K562 (cell line): ENCODE data around the gene STUB1. TPM values are rescaled to one million over a fixed set of nuclear protein-coding genes. Genes with fewer than 3 reads are reported as not detected.

ENCODE experiments used
- ARHGAP35 ChIP-seq: fragments of 450-650 bp; IDR thresholded peaks from 2 replicates; pipeline ENCODE4 v1.6.1; 2018; ENCODE audit not compliant: partially characterized antibody
- ARID1B ChIP-seq: fragments of 450-650 bp; IDR thresholded peaks from 2 replicates; pipeline ENCODE4 v1.6.1; 2016; ENCODE audit warnings: antibody characterized with exemption, mild to moderate bottlenecking, inconsistent platforms
- BRCA1 ChIP-seq, 2 experiments: fragments of 450-650 bp in 1 of 2; sonication (generic) in 1 of 2; formaldehyde crosslinking in 1 of 2; IDR thresholded peaks; 2 replicates each; pipeline versions ENCODE4 v1.5.0 to v1.6.1; 2017 to 2020; ENCODE audit warnings: mild to moderate bottlenecking in 1 of 2, missing genetic modification reagents in 1 of 2
- CXXC5 ChIP-seq: fragments of 250-450 bp; sonication (Bioruptor Pico); IDR thresholded peaks from 2 replicates; pipeline ENCODE4 v1.8.0; 2022; ENCODE audit warnings: inconsistent platforms, mild to moderate bottlenecking, moderate library complexity
- KAT8 ChIP-seq: fragments of 450-650 bp; IDR thresholded peaks from 2 replicates; pipeline ENCODE4 v1.6.1; 2016; ENCODE audit warnings: low read depth, mild to moderate bottlenecking
- MTA1 ChIP-seq: fragments of 450-650 bp; IDR thresholded peaks from 2 replicates; pipeline ENCODE4 v1.6.1; 2017; ENCODE audit warnings: borderline replicate concordance
- MYC ChIP-seq, 2 experiments: fragments of 250-450 bp in 1 of 2; sonication (Bioruptor Pico) in 1 of 2; IDR thresholded peaks; 2 replicates each; pipeline versions ENCODE4 v1.5.1 to v1.6.1; 2012 to 2021; ENCODE audit warnings: low read depth in 2 of 2, borderline replicate concordance in 1 of 2, improper control_type of control experiment in 1 of 2, low read length in 1 of 2, mild to moderate bottlenecking in 1 of 2, moderate library complexity in 1 of 2
- PHB2 ChIP-seq: fragments of 450-650 bp; IDR thresholded peaks from 2 replicates; pipeline ENCODE4 v1.6.1; 2017; ENCODE audit warnings: low read depth
- POLR2AphosphoS2 ChIP-seq: IDR thresholded peaks from 2 replicates; pipeline ENCODE4 v1.6.1; 2012; ENCODE audit warnings: low read length, improper control_type of control experiment
- SMAD4 ChIP-seq: fragments of 250-450 bp; sonication (Bioruptor Pico); conservative IDR thresholded peaks from 2 replicates; pipeline ENCODE4 v1.8.0; 2021; ENCODE audit warnings: inconsistent platforms, mild to moderate bottlenecking, moderate library complexity
- SMARCA5 ChIP-seq: fragments of 450-650 bp; IDR thresholded peaks from 2 replicates; pipeline ENCODE4 v1.6.1; 2016
- SRSF1 ChIP-seq: fragments of 200-400 bp; formaldehyde crosslinking; IDR thresholded peaks from 2 replicates; pipeline ENCODE4 v1.6.1; 2017; ENCODE audit warnings: mild to moderate bottlenecking, low read depth, low read length, moderate library complexity
- ZNF133 ChIP-seq: fragments of 250-450 bp; sonication (Bioruptor Pico); IDR thresholded peaks from 2 replicates; pipeline ENCODE4 v1.4.0; 2020; ENCODE audit warnings: mild to moderate bottlenecking
- ZNF24 ChIP-seq: fragments of 450-650 bp; IDR thresholded peaks from 2 replicates; pipeline ENCODE4 v1.6.1; 2016
- ZNF280B ChIP-seq: fragments of 250-450 bp; sonication (Bioruptor Pico); IDR thresholded peaks from 2 replicates; pipeline ENCODE4 v1.5.1; 2021; ENCODE audit warnings: mild to moderate bottlenecking
- polyA plus RNA-seq, 8 experiments: library from polyadenylated mRNA; depleted of rRNA in 4 of 8; stranded (reverse) in 5 of 8; unstranded in 3 of 8; fragments of >200 nt; fragmentation: Nextera tagmentation in 2 of 8; fragmentation: Illumina TruSeq in 1 of 8; extraction: Ambion mirVana in 2 of 8; extraction: Trizol in 1 of 8; gene quantifications; 2 replicates each; pipeline versions ENCODE4 v1.2.1 to v1.2.3, GENCODE V29; 2011 to 2014; ENCODE audit warnings: inconsistent platforms in 1 of 8, missing spikeins in 1 of 8
- total RNA-seq, 7 experiments: library from RNA; depleted of rRNA in 6 of 7; stranded (reverse); fragments of >200 nt in 6 of 7; fragmentation: Illumina TruSeq in 2 of 7; extraction: Trizol in 2 of 7; gene quantifications; 2 replicates each; pipeline versions ENCODE4 v1.2.1 to v1.2.3, GENCODE V29; 2011 to 2021; ENCODE audit warnings: low replicate concordance in 1 of 7
- TF ChIP-seq, protein P1 (sequence below): fragments of 200-800 bp; sonication (Bioruptor generic); IDR thresholded peaks from 2 replicates; pipeline ENCODE4 v1.6.1; 2016; ENCODE audit warnings: missing genetic modification characterization, missing compliant biosample characterization
- TF ChIP-seq, protein P2 (sequence below), 2 experiments: fragments of 450-650 bp; IDR thresholded peaks; 2 replicates each; pipeline ENCODE4 v1.6.1; 2016
- TF ChIP-seq, protein P3 (sequence below): conservative IDR thresholded peaks from 2 replicates; pipeline ENCODE4 v1.6.1; 2011; ENCODE audit warnings: low read depth, mild to moderate bottlenecking, low read length; ENCODE audit not compliant: control insufficient read depth

STUB1 gene
- total and polyA plus RNA-seq, 9 of the 15 experiments (the other 6 are each of a cell fraction or from before 2014, with no cell fraction given): 10.6 to 251 (median 152) TPM

GRCh38 chr16:695355-696089, 15.3 kb downstream of the STUB1 start (continued):
- TF ChIP-seq, protein P1, sequence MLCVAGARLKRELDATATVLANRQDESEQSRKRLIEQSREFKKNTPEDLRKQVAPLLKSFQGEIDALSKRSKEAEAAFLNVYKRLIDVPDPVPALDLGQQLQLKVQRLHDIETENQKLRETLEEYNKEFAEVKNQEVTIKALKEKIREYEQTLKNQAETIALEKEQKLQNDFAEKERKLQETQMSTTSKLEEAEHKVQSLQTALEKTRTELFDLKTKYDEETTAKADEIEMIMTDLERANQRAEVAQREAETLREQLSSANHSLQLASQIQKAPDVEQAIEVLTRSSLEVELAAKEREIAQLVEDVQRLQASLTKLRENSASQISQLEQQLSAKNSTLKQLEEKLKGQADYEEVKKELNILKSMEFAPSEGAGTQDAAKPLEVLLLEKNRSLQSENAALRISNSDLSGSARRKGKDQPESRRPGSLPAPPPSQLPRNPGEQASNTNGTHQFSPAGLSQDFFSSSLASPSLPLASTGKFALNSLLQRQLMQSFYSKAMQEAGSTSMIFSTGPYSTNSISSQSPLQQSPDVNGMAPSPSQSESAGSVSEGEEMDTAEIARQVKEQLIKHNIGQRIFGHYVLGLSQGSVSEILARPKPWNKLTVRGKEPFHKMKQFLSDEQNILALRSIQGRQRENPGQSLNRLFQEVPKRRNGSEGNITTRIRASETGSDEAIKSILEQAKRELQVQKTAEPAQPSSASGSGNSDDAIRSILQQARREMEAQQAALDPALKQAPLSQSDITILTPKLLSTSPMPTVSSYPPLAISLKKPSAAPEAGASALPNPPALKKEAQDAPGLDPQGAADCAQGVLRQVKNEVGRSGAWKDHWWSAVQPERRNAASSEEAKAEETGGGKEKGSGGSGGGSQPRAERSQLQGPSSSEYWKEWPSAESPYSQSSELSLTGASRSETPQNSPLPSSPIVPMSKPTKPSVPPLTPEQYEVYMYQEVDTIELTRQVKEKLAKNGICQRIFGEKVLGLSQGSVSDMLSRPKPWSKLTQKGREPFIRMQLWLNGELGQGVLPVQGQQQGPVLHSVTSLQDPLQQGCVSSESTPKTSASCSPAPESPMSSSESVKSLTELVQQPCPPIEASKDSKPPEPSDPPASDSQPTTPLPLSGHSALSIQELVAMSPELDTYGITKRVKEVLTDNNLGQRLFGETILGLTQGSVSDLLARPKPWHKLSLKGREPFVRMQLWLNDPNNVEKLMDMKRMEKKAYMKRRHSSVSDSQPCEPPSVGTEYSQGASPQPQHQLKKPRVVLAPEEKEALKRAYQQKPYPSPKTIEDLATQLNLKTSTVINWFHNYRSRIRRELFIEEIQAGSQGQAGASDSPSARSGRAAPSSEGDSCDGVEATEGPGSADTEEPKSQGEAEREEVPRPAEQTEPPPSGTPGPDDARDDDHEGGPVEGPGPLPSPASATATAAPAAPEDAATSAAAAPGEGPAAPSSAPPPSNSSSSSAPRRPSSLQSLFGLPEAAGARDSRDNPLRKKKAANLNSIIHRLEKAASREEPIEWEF: no peak
- TF ChIP-seq CXXC5: peak; percentile 70
- no peak for TF ChIP-seq KAT8
- TF ChIP-seq ZNF280B: no peak
- TF ChIP-seq SMAD4 (CRISPR knock-in tag): 0 out of 2 replicates have a peak, but pooled peaks have one; percentile 21
- peak; percentile 6; the same call in 1 of the 2 replicates for TF ChIP-seq ARID1B
- TF ChIP-seq BRCA1 (IDR thresholded peaks at IDR 0.05): no peak
- peak; percentile 26; the same call in 1 of the 2 replicates for TF ChIP-seq BRCA1 (CRISPR knock-in tag; IDR thresholded peaks at IDR 0.05)
- 0 out of 2 replicates have a peak, but pooled peaks have one; percentile 17 for TF ChIP-seq MTA1
- 0 out of 2 replicates have a peak, but pooled peaks have one; percentile 25 for TF ChIP-seq SMARCA5
- TF ChIP-seq MYC (IDR thresholded peaks at IDR 0.05; ENCODE audit: low read depth, low read length): peak; percentile 63
- 0 out of 2 replicates have a peak, but pooled peaks have one; percentile 56 for TF ChIP-seq MYC (CRISPR knock-in tag; IDR thresholded peaks at IDR 0.05; ENCODE audit: borderline replicate concordance, low read depth)
- TF ChIP-seq, protein P2, sequence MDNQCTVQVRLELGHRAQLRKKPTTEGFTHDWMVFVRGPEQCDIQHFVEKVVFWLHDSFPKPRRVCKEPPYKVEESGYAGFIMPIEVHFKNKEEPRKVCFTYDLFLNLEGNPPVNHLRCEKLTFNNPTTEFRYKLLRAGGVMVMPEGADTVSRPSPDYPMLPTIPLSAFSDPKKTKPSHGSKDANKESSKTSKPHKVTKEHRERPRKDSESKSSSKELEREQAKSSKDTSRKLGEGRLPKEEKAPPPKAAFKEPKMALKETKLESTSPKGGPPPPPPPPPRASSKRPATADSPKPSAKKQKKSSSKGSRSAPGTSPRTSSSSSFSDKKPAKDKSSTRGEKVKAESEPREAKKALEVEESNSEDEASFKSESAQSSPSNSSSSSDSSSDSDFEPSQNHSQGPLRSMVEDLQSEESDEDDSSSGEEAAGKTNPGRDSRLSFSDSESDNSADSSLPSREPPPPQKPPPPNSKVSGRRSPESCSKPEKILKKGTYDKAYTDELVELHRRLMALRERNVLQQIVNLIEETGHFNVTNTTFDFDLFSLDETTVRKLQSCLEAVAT (IDR thresholded peaks at IDR 0.05): no peak
- TF ChIP-seq POLR2AphosphoS2: no peak
- TF ChIP-seq ARHGAP35: no peak
- 0 out of 2 replicates have a peak, but pooled peaks have one; percentile 31 for TF ChIP-seq ZNF24
- TF ChIP-seq, protein P3, sequence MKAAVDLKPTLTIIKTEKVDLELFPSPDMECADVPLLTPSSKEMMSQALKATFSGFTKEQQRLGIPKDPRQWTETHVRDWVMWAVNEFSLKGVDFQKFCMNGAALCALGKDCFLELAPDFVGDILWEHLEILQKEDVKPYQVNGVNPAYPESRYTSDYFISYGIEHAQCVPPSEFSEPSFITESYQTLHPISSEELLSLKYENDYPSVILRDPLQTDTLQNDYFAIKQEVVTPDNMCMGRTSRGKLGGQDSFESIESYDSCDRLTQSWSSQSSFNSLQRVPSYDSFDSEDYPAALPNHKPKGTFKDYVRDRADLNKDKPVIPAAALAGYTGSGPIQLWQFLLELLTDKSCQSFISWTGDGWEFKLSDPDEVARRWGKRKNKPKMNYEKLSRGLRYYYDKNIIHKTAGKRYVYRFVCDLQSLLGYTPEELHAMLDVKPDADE: 0 out of 2 replicates have a peak, but pooled peaks have one; percentile 33
- TF ChIP-seq PHB2: no peak
- TF ChIP-seq SRSF1: no peak
- TF ChIP-seq ZNF133 (CRISPR knock-in tag): no peak
